ENCODE data around the gene SLC39A2.
"Not testable (repeated sequence)": the region's sequence is repeated elsewhere in the genome, so short reads cannot be mapped to it uniquely, and the experiment has no call there.

SLC39A2 gene

GRCh38 chr14:20998674-20999366 lies at the start of gene SLC39A2:
Gene SLC39A2, plus strand, starts transcription at chr14:20999293. Its CDS starts 154 bp downstream, at chr14:20999447.
- DNase-seq (ENCODE audit: low read depth), result no peak

GRCh38 chr14:20954736-20955537 lies 44.2 kb upstream of the SLC39A2 start, which contains the start of gene RNASE2:
Gene RNASE2, plus strand, starts transcription at chr14:20955487. Its CDS starts 285 bp downstream, at chr14:20955772.
- DNase-seq (ENCODE audit: low read depth), result not testable (repeated sequence)

GRCh38 chr14:20955538-20955873 lies 43.6 kb upstream of the SLC39A2 start:
- not testable (repeated sequence) for DNase-seq (ENCODE audit: low read depth)

GRCh38 chr14:20956376-20956976 lies 42.6 kb upstream of the SLC39A2 start:
- DNase-seq (ENCODE audit: low read depth), result no peak

- DNase-seq (ENCODE audit: low read depth), result not testable (repeated sequence)
Observed at GRCh38 chr14:20958946-20959345, 40.1 kb upstream of the SLC39A2 start.

GRCh38 chr14:20969336-20969735 lies 29.8 kb upstream of the SLC39A2 start:
- DNase-seq (ENCODE audit: low read depth), result no peak

- no peak for DNase-seq (ENCODE audit: low read depth)
Observed at GRCh38 chr14:20970647-20970982, 28.5 kb upstream of the SLC39A2 start.

- DNase-seq (ENCODE audit: low read depth), result peak; percentile 81
Observed at GRCh38 chr14:20970983-20971704, 27.9 kb upstream of the SLC39A2 start.

GRCh38 chr14:20971705-20972021 lies 27.4 kb upstream of the SLC39A2 start:
- no peak for DNase-seq (ENCODE audit: low read depth)

- DNase-seq (ENCODE audit: low read depth), result no peak
Observed at GRCh38 chr14:20973501-20973900, 25.6 kb upstream of the SLC39A2 start.

GRCh38 chr14:20976291-20976690 lies 22.8 kb upstream of the SLC39A2 start:
- no peak for DNase-seq (ENCODE audit: low read depth)

GRCh38 chr14:20978687-20979086 lies 20.4 kb upstream of the SLC39A2 start:
- no peak for DNase-seq (ENCODE audit: low read depth)

- DNase-seq (ENCODE audit: low read depth), result no peak
Observed at GRCh38 chr14:20980906-20981305, 18.2 kb upstream of the SLC39A2 start.

GRCh38 chr14:20982646-20983369 lies 16.3 kb upstream of the SLC39A2 start:
- DNase-seq (ENCODE audit: low read depth), result no peak

- DNase-seq (ENCODE audit: low read depth), result not testable (repeated sequence)
Observed at GRCh38 chr14:20985650-20986049, 13.4 kb upstream of the SLC39A2 start.

GRCh38 chr14:20986811-20987210 lies 12.3 kb upstream of the SLC39A2 start:
- no peak for DNase-seq (ENCODE audit: low read depth)

- no peak for DNase-seq (ENCODE audit: low read depth)
Observed at GRCh38 chr14:20988717-20989470, 10.2 kb upstream of the SLC39A2 start.

- DNase-seq (ENCODE audit: low read depth), result no peak
Observed at GRCh38 chr14:20989471-20989786, 9.7 kb upstream of the SLC39A2 start.

GRCh38 chr14:20989787-20990600 lies 9.1 kb upstream of the SLC39A2 start, which contains the start of gene METTL17:
Gene METTL17, plus strand, starts transcription at chr14:20989980. Its CDS starts 23 bp downstream, at chr14:20990003.
- DNase-seq (ENCODE audit: low read depth), result peak; percentile 62

GRCh38 chr14:20996521-20996920 lies 2.6 kb upstream of the SLC39A2 start:
- DNase-seq (ENCODE audit: low read depth), result no peak

Measured in CMK (cell line).